IMR-90 (cell line): ENCODE data around the gene SNRNP40. TPM values are rescaled to one million over a fixed set of nuclear protein-coding genes. Genes with fewer than 3 reads are reported as not detected.

Experiments used
- ATAC-seq: fragments of 200-7000 bp; cut with Tn5 transposase; 2 replicates; pipeline ENCODE4 v1.9.1; 2020; ENCODE audit warnings: low read depth, mild to moderate bottlenecking, moderate library complexity
- BruUV-seq: library from RNA; stranded (reverse); fragments of 400-500 nt; replicated peaks from 2 replicates; lab custom pipeline; 2021; lab: Mats Ljungman, UMichigan
- CTCF ChIA-PET: fragments of 300-600 bp; formaldehyde crosslinking; extraction: SDS; loops from one replicate; lab custom pipeline; 2021; ENCODE audit warnings: antibody characterized with exemption; lab: Yijun Ruan, JAX
- POLR2A ChIA-PET: fragments of 300-600 bp; sonication (Branson Sonifier 250); formaldehyde crosslinking; loops from one replicate; lab custom pipeline; 2022; ENCODE audit warnings: antibody characterized with exemption; ENCODE audit not compliant: unreplicated experiment; lab: Charles Lee
- DNase-seq: peaks from one replicate; pipeline ENCODE4 v3.0.0; 2013
- H2AFZ ChIP-seq: replicated peaks from 2 replicates; pipeline ENCODE3; 2013; ENCODE audit warnings: low read length, mild to moderate bottlenecking; ENCODE audit not compliant: poor library complexity
- H2AK5ac ChIP-seq: 2 replicates; pipeline ENCODE4 v1.6.1; 2013; ENCODE audit warnings: low read depth, low read length, inconsistent platforms
- H2AK9ac ChIP-seq: replicated peaks from 2 replicates; pipeline ENCODE3; 2013; ENCODE audit warnings: mild to moderate bottlenecking, low read depth, low read length, moderate library complexity; ENCODE audit not compliant: poor library complexity
- H2BK120ac ChIP-seq: 2 replicates; pipeline ENCODE4 v1.6.1; 2013; ENCODE audit warnings: low read depth, low read length, inconsistent platforms
- H2BK15ac ChIP-seq: 3 replicates; pipeline ENCODE4 v1.6.1; 2013; ENCODE audit warnings: low read depth, low read length, inconsistent platforms
- H2BK20ac ChIP-seq: 2 replicates; pipeline ENCODE4 v1.6.1; 2013; ENCODE audit warnings: low read depth, mild to moderate bottlenecking, inconsistent platforms, low read length, moderate library complexity
- H2BK5ac ChIP-seq: 2 replicates; pipeline ENCODE4 v1.6.1; 2013; ENCODE audit warnings: mild to moderate bottlenecking, low read depth, low read length, inconsistent platforms; ENCODE audit not compliant: poor library complexity, severe bottlenecking
- H3K14ac ChIP-seq: replicated peaks from 2 replicates; pipeline ENCODE4 v1.6.1; 2013; ENCODE audit warnings: low read depth, low read length, inconsistent platforms
- H3K18ac ChIP-seq: 2 replicates; pipeline ENCODE4 v1.6.1; 2013; ENCODE audit warnings: low read depth, low read length, control low read depth
- H3K23ac ChIP-seq: 2 replicates; pipeline ENCODE4 v1.6.1; 2013; ENCODE audit warnings: low read depth, low read length, inconsistent platforms
- H3K27ac ChIP-seq: 2 replicates; pipeline ENCODE4 v1.5.1; 2013; ENCODE audit warnings: mild to moderate bottlenecking, control low read depth, low read length; ENCODE audit not compliant: insufficient read depth
- H3K27me3 ChIP-seq: 2 replicates; pipeline ENCODE4 v1.6.1; 2013; ENCODE audit warnings: low read length; ENCODE audit not compliant: control insufficient read depth, insufficient read depth
- H3K36me3 ChIP-seq: 2 replicates; pipeline ENCODE4 v1.6.1; 2013; ENCODE audit warnings: low read length, mixed read lengths; ENCODE audit not compliant: control insufficient read depth, insufficient read depth
- H3K4ac ChIP-seq: 2 replicates; pipeline ENCODE4 v1.6.1; 2013; ENCODE audit warnings: low read depth, low read length, inconsistent platforms
- H3K4me1 ChIP-seq: 2 replicates; pipeline ENCODE4 v1.6.1; 2013; ENCODE audit warnings: low read length, mixed read lengths; ENCODE audit not compliant: control insufficient read depth, insufficient read depth
- H3K4me2 ChIP-seq: 2 replicates; pipeline ENCODE4 v1.6.1; 2013; ENCODE audit warnings: low read depth, mild to moderate bottlenecking, control low read depth, low read length, moderate library complexity
- H3K4me3 ChIP-seq: 2 replicates; pipeline ENCODE4 v1.5.1; 2013; ENCODE audit warnings: low read depth, mild to moderate bottlenecking, control low read depth, low read length, moderate library complexity; ENCODE audit not compliant: insufficient read depth
- H3K56ac ChIP-seq: 2 replicates; pipeline ENCODE4 v1.6.1; 2013; ENCODE audit warnings: low read length, inconsistent platforms; ENCODE audit not compliant: insufficient read depth; ENCODE audit errors: extremely low read depth
- H3K79me1 ChIP-seq, 2 experiments: 2 replicates each; pipeline ENCODE4 v1.6.1; 2013; ENCODE audit warnings: low read length in 2 of 2, inconsistent platforms in 1 of 2, low read depth in 1 of 2
- H3K9ac ChIP-seq: 2 replicates; pipeline ENCODE4 v1.6.1; 2013; ENCODE audit warnings: low read depth, low read length, control low read depth
- H3K9me1 ChIP-seq: 2 replicates; pipeline ENCODE4 v1.6.1; 2013; ENCODE audit warnings: low read length, inconsistent platforms; ENCODE audit not compliant: insufficient read depth
- H3K9me3 ChIP-seq: 2 replicates; pipeline ENCODE4 v1.6.1; 2013; ENCODE audit warnings: low read length; ENCODE audit not compliant: control insufficient read depth, insufficient read depth
- H4K20me1 ChIP-seq: 2 replicates; pipeline ENCODE4 v1.6.1; 2013; ENCODE audit warnings: low read length, inconsistent platforms; ENCODE audit not compliant: insufficient read depth
- H4K5ac ChIP-seq: 2 replicates; pipeline ENCODE4 v1.6.1; 2013; ENCODE audit warnings: mild to moderate bottlenecking, low read depth, low read length, control low read depth
- H4K8ac ChIP-seq, 2 experiments: 2 replicates each; pipeline ENCODE4 v1.6.1; 2013; ENCODE audit warnings: low read depth in 2 of 2, low read length in 2 of 2, control low read depth in 1 of 2, inconsistent platforms in 1 of 2
- H4K91ac ChIP-seq: 2 replicates; pipeline ENCODE4 v1.6.1; 2013; ENCODE audit warnings: low read depth, low read length, inconsistent platforms; ENCODE audit not compliant: insufficient read depth
- BHLHE40 ChIP-seq: fragments of 150-350 bp; IDR thresholded peaks from 2 replicates; pipeline ENCODE4 v1.6.1; 2016; ENCODE audit warnings: mild to moderate bottlenecking, low read depth, low read length
- CEBPB ChIP-seq: IDR thresholded peaks from 2 replicates; pipeline ENCODE4 v1.6.1; 2012; ENCODE audit warnings: low read depth, low read length, improper control_type of control experiment
- CHD1 ChIP-seq: IDR thresholded peaks from 2 replicates; pipeline ENCODE4 v1.6.1; 2012; ENCODE audit warnings: low read depth, low read length, improper control_type of control experiment
- FOS ChIP-seq: fragments of 150-350 bp; IDR thresholded peaks from 2 replicates; pipeline ENCODE4 v1.6.1; 2016; ENCODE audit warnings: low read depth, low read length
- MAFK ChIP-seq: IDR thresholded peaks from 2 replicates; pipeline ENCODE4 v1.6.1; 2012; ENCODE audit warnings: low read depth, low read length, improper control_type of control experiment
- MAZ ChIP-seq: IDR thresholded peaks from 2 replicates; pipeline ENCODE4 v1.6.1; 2012; ENCODE audit warnings: low read depth, mild to moderate bottlenecking, low read length, improper control_type of control experiment, moderate library complexity, borderline replicate concordance
- MXI1 ChIP-seq: IDR thresholded peaks from 2 replicates; pipeline ENCODE4 v1.6.1; 2012; ENCODE audit warnings: low read depth, mild to moderate bottlenecking, low read length, moderate library complexity, borderline replicate concordance
- NFE2L2 ChIP-seq: fragments of 150-350 bp; IDR thresholded peaks from 2 replicates; pipeline ENCODE4 v1.6.1; 2016; ENCODE audit warnings: low read depth, mild to moderate bottlenecking, low read length
- POLR2A ChIP-seq: IDR thresholded peaks from 2 replicates; pipeline ENCODE4 v1.6.1; 2012; ENCODE audit warnings: mild to moderate bottlenecking, low read depth, low read length
- RAD21 ChIP-seq: IDR thresholded peaks from 2 replicates; pipeline ENCODE4 v1.6.1; 2012; ENCODE audit warnings: low read length, improper control_type of control experiment
- RCOR1 ChIP-seq: IDR thresholded peaks from 2 replicates; pipeline ENCODE4 v1.6.1; 2012; ENCODE audit warnings: mild to moderate bottlenecking, low read length, improper control_type of control experiment; ENCODE audit not compliant: insufficient replicate concordance
- RFX5 ChIP-seq: IDR thresholded peaks from 2 replicates; pipeline ENCODE4 v1.8.0; 2012; ENCODE audit warnings: low read depth, mild to moderate bottlenecking, low read length, moderate library complexity
- SMC3 ChIP-seq: fragments of 150-350 bp; IDR thresholded peaks from 2 replicates; pipeline ENCODE4 v1.6.1; 2016; ENCODE audit warnings: low read depth, mild to moderate bottlenecking, antibody characterized with exemption, low read length, moderate library complexity
- WGBS, 2 experiments: methylation state at CpG; one replicate each; pipeline versions ENCODE4 v1.1.5 to v1.1.7; 2013; ENCODE audit warnings: missing lambda C conversion rate in 2 of 2; ENCODE audit not compliant: insufficient read length in 1 of 2; ENCODE audit errors: extremely low coverage in 2 of 2; 5-methylcytosine and 5-hydroxymethylcytosine counted together
- dilution Hi-C: fragments of 300-500 bp; cut with HindIII; formaldehyde crosslinking; loops from one replicate; pipeline ENCODE4 v1.14.3; 2018; ENCODE audit warnings: low sequenced_read_pairs; ENCODE audit not compliant: unreplicated experiment
- in situ Hi-C: fragments of 300-500 bp; cut with MboI; formaldehyde crosslinking; loops from 3 replicates; pipeline ENCODE4 v1.14.3; 2019; ENCODE audit warnings: low sequenced_read_pairs, inconsistent platforms, mixed read lengths
- intact Hi-C: fragments of 100-400 bp; cut with micrococcal nuclease; formaldehyde crosslinking; loops from 2 replicates; pipeline ENCODE4 v1.10.0; 2022
- polyA plus RNA-seq, 3 experiments: library from polyadenylated mRNA; depleted of rRNA; stranded (reverse); fragments of >200 nt; gene quantifications; 2 replicates each; pipeline ENCODE4 v1.2.3, GENCODE V29; 2012; ENCODE audit warnings: low replicate concordance in 1 of 3
- total RNA-seq: library from RNA; depleted of rRNA; stranded (reverse); fragments of >200 nt; gene quantifications from 2 replicates; pipeline ENCODE4 v1.2.3, GENCODE V29; 2012
- TF ChIP-seq, protein P1 (sequence below): fragments of 150-350 bp; IDR thresholded peaks from 2 replicates; pipeline ENCODE4 v1.6.1; 2017; ENCODE audit warnings: mild to moderate bottlenecking, antibody characterized with exemption, low read length, low read depth
- TF ChIP-seq, protein P2 (sequence below): conservative IDR thresholded peaks from 2 replicates; pipeline ENCODE4 v1.5.1; 2012; ENCODE audit warnings: mild to moderate bottlenecking, low read depth, low read length, improper control_type of control experiment
- TF ChIP-seq, protein P3 (sequence below): fragments of 150-350 bp; IDR thresholded peaks from 2 replicates; pipeline ENCODE4 v1.6.1; 2016; ENCODE audit warnings: low read depth, mild to moderate bottlenecking, low read length, moderate library complexity, borderline replicate concordance

SNRNP40 gene
- total and polyA plus RNA-seq, 2 of the 4 experiments (the other 2 are of a cell fraction): 52.3 to 178 TPM

DNA sequence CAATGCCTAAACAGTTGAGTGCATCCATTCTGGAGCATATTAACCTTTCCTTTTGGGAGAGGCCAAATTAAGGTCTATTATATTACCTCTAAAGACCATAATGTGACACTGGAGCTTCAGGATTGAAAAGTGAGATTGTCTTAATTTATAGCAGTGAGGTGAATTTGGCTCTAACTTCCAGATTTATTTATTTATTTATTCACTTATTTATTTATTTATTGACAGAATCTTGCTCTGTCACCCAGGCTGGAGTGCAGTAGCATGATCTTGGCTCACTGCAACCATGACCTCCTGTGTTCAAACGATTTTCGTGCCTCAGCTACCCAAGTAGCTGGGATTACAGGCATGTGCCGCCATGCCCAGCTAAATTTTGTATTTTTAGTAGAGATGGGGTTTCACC lies 19.3 kb upstream of the SNRNP40 start:
- no TSS peak for BruUV-seq
- in situ Hi-C loops (no loop called here), intact Hi-C loops (no loop called here), dilution Hi-C loops (no loop called here)
- no peak overlapping the region for H3K18ac ChIP-seq
- CTCF ChIA-PET: no interaction called here
- H2BK20ac ChIP-seq: no peak overlapping the region
- DNase-seq: no peak
- H3K23ac ChIP-seq: no peak overlapping the region
- H3K4me1 ChIP-seq: no peaks in the 10 kb centered on the region
- no peak overlapping the region for H2BK15ac ChIP-seq
- H3K4me2 ChIP-seq: no peak overlapping the region
- no peak overlapping the region for H2AK9ac ChIP-seq
- TF ChIP-seq MXI1 (no peak), RCOR1 (no peak), BHLHE40 (no peak), POLR2A (no peak), RAD21 (no peak), FOS (no peak), CEBPB (no peak), SMC3 (no peak), NFE2L2 (no peak), MAZ (no peak), MAFK (no peak), CHD1 (no peak), RFX5 (no peak)
- TF ChIP-seq, protein P1, sequence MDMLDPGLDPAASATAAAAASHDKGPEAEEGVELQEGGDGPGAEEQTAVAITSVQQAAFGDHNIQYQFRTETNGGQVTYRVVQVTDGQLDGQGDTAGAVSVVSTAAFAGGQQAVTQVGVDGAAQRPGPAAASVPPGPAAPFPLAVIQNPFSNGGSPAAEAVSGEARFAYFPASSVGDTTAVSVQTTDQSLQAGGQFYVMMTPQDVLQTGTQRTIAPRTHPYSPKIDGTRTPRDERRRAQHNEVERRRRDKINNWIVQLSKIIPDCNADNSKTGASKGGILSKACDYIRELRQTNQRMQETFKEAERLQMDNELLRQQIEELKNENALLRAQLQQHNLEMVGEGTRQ: no peak
- TF ChIP-seq, protein P2, sequence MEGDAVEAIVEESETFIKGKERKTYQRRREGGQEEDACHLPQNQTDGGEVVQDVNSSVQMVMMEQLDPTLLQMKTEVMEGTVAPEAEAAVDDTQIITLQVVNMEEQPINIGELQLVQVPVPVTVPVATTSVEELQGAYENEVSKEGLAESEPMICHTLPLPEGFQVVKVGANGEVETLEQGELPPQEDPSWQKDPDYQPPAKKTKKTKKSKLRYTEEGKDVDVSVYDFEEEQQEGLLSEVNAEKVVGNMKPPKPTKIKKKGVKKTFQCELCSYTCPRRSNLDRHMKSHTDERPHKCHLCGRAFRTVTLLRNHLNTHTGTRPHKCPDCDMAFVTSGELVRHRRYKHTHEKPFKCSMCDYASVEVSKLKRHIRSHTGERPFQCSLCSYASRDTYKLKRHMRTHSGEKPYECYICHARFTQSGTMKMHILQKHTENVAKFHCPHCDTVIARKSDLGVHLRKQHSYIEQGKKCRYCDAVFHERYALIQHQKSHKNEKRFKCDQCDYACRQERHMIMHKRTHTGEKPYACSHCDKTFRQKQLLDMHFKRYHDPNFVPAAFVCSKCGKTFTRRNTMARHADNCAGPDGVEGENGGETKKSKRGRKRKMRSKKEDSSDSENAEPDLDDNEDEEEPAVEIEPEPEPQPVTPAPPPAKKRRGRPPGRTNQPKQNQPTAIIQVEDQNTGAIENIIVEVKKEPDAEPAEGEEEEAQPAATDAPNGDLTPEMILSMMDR: no peak
- TF ChIP-seq, protein P3, sequence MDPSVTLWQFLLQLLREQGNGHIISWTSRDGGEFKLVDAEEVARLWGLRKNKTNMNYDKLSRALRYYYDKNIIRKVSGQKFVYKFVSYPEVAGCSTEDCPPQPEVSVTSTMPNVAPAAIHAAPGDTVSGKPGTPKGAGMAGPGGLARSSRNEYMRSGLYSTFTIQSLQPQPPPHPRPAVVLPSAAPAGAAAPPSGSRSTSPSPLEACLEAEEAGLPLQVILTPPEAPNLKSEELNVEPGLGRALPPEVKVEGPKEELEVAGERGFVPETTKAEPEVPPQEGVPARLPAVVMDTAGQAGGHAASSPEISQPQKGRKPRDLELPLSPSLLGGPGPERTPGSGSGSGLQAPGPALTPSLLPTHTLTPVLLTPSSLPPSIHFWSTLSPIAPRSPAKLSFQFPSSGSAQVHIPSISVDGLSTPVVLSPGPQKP: no peak
- no peak overlapping the region for H3K27ac ChIP-seq
- 80% methylated on average over 2 of the region's 3 CpGs; no CpG with 5 or more reads in 1 of the 2 experiments for WGBS, 2 experiments
- H3K4me3 ChIP-seq: no peak overlapping the region
- peaks cover 6 to 11% of the 10 kb centered on the region in 2 experiments; a peak in 3 of 4 replicates for H3K79me1 ChIP-seq
- no peak overlapping the region for H4K8ac ChIP-seq
- H3K4ac ChIP-seq: no peak overlapping the region
- no peak overlapping the region for H4K5ac ChIP-seq
- H4K20me1 ChIP-seq: no peaks in the 10 kb centered on the region
- H3K9me3 ChIP-seq: no peaks in the 10 kb centered on the region
- H3K9me1 ChIP-seq: no peaks in the 10 kb centered on the region; the same call in 1 of the 2 replicates
- H2AK5ac ChIP-seq: no peak overlapping the region
- POLR2A ChIA-PET: no interaction called here
- no peak overlapping the region for H2BK120ac ChIP-seq
- no peaks in the 10 kb centered on the region for H3K27me3 ChIP-seq
- H2BK5ac ChIP-seq: no peak overlapping the region
- H2AFZ ChIP-seq: no peak overlapping the region
- H4K91ac ChIP-seq: no peak overlapping the region
- ATAC-seq: no peak
- peaks cover 25% of the 10 kb centered on the region for H3K36me3 ChIP-seq
- no peak overlapping the region for H3K9ac ChIP-seq
- no peak overlapping the region for H3K14ac ChIP-seq
- H3K56ac ChIP-seq: no peak overlapping the region
